Mesothelial cell of epicardium (in vitro differentiated cells): Measurements from ENCODE around the gene PCAT6. TPM values are rescaled to one million over a fixed set of nuclear protein-coding genes. Genes with fewer than 3 reads are reported as not detected.

ENCODE experiments used
- DNase-seq, 2 experiments: peaks; one replicate each; pipeline ENCODE4 v3.0.0; 2021; ENCODE audit warnings: low spot score in 2 of 2; ENCODE audit not compliant: unreplicated experiment in 2 of 2
- H3K27ac Mint-ChIP-seq: 2 replicates; pipeline ENCODE4 v1.8.0; 2021; ENCODE audit warnings: mixed read lengths
- H3K27me3 Mint-ChIP-seq: 2 replicates; pipeline ENCODE4 v1.8.0; 2021; ENCODE audit warnings: low read depth, mixed read lengths
- H3K36me3 Mint-ChIP-seq: 2 replicates; pipeline ENCODE4 v1.8.0; 2021; ENCODE audit warnings: mixed read lengths
- H3K4me1 Mint-ChIP-seq: 2 replicates; pipeline ENCODE4 v1.8.0; 2021; ENCODE audit warnings: mixed read lengths
- H3K4me3 Mint-ChIP-seq: 2 replicates; pipeline ENCODE4 v1.8.0; 2021; ENCODE audit warnings: mild to moderate bottlenecking, moderate library complexity, mixed read lengths
- H3K9me3 Mint-ChIP-seq: 2 replicates; pipeline ENCODE4 v1.8.0; 2021; ENCODE audit warnings: mixed read lengths
- CTCF ChIP-seq: fragments of 200-600 bp; sonication (generic); IDR thresholded peaks from one replicate; pipeline ENCODE4 v1.5.0; 2021; ENCODE audit warnings: antibody characterized with exemption; ENCODE audit not compliant: unreplicated experiment
- total RNA-seq: library from RNA; stranded (reverse); gene quantifications from 3 replicates; pipeline ENCODE4 v1.2.1, GENCODE V29; 2021

The PCAT6 gene
- total RNA-seq, 1 donor from 2014 or later: 9.9 TPM

DNA sequence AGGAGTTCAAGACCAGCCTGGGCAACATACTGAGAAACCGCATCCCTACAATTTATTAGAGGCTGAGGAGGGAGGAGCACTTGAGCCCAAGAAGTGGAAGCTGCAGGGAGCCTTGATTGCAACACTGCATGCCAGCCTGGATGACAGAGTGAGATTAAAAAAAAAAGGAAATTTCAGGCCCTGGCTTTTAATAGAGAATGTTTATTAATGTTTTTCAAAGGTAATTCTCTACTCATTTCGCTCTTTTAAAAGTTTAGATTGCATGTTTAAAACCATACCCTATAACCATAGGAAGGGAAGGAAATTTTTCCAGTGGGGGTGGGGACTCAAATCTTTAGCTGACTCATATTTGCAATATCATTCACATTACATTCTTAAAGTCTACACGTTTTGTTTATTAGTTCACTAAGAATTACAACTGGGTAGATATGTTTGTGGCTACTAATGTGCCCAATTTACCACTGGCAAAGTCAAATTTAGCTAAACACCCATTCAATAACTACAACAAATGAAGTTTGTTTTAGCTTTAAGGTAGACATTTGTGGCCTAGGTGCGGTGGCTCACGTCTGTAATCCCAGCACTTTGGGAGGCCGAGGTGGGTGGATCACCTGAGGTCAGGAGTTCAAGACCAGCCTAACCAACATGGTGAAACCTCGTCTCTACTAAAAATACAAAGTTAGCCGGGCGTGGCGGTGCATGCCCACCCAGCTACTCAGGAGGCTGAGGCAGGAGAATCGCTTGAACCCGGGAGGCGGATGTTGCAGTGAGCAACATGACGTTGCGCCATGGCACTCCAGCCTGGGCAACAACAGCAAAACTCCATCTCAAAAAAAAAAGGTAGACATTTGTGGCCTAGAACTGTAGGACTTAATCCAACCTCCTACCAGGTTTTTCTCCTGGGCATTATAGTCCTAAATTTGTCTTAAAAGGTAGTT, 7.5 kb upstream of the PCAT6 start:
- peaks cover 3% of the 10 kb centered on the region for H3K9me3 Mint-ChIP-seq
- DNase-seq: no peak
- peaks cover 44% of the 10 kb centered on the region for H3K4me1 Mint-ChIP-seq
- no peaks in the 10 kb centered on the region for H3K27me3 Mint-ChIP-seq
- no peak overlapping the region for H3K4me3 Mint-ChIP-seq
- no peak for TF ChIP-seq CTCF
- H3K27ac Mint-ChIP-seq: peak overlapping the region; percentile 43
- H3K36me3 Mint-ChIP-seq: peaks cover 8% of the 10 kb centered on the region

DNA sequence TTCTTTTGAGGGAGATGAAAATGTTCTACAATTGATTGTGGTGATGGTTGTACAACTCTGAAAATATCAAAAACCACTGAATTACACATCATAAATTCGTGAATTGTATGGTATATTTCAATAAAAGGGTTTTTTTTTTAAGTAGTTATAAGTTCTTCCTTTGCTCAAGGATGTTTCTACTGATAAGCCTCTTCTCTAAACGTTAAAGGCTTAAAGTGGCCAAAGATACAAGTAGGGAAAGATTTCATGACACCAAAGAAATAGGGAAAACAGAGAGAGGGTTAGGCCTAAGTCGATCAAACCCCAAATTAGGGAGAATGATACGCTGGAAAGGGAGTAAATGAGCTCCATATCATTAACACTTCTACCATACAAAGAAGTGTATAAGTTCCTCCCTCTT, 6.6 kb upstream of the PCAT6 start:
- H3K4me1 Mint-ChIP-seq: peaks cover 43% of the 10 kb centered on the region
- no peak for DNase-seq
- H3K27me3 Mint-ChIP-seq: no peaks in the 10 kb centered on the region
- TF ChIP-seq CTCF: no peak
- H3K36me3 Mint-ChIP-seq: peaks cover 8% of the 10 kb centered on the region
- H3K9me3 Mint-ChIP-seq: peaks cover 3% of the 10 kb centered on the region
- peak overlapping the region; percentile 66 for H3K27ac Mint-ChIP-seq
- H3K4me3 Mint-ChIP-seq: peak overlapping the region; percentile 17

DNA sequence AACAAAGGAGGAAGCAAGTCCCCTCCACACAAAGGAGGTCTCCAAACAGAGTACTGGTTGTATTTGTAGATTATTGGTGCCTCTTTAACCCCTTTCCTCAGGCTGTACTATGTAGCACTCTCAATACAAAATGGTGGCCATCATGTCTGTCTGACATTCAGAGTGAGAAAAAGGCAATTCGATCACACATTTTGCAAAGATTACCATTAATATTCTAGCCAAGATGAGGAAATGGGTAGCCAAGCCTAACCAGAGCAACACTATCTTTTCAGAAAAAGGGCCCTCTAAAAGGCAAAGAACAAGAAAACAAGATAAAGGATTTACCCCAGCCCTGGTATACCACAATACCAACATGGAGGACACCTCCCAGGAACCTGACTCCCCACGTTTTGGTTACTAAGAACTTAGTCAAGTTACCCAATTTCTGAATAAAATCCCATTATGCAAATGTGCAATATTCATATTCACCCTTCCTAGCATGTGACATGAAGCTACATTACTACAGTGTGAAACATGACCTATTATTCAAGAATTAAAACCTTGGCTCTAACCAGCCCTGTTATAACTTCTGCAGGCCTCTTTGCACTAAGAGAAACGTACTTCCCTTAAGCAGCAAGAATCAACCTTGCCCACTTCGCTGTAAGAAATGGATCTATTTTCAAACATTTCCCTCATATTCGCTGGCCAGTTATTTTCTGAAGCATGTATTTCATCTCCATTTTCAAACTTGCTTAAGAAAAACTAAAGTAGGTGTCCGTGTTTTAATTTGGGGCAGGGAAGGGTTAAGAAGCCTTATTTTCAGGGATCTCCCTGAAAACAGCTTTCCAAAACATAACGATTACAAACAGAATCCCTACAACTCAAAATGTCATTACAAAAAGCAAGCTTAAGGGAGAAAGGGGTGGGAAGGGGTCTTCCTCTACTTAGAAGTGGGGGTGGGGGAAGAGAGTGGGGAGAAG, 4.6 kb upstream of the PCAT6 start:
- H3K4me3 Mint-ChIP-seq: peak overlapping the region; percentile 88
- H3K4me1 Mint-ChIP-seq: peaks cover 51% of the 10 kb centered on the region
- TF ChIP-seq CTCF: no peak
- no peaks in the 10 kb centered on the region for H3K27me3 Mint-ChIP-seq
- H3K9me3 Mint-ChIP-seq: no peaks in the 10 kb centered on the region
- H3K36me3 Mint-ChIP-seq: no peaks in the 10 kb centered on the region
- peak overlapping the region; percentile 95 for H3K27ac Mint-ChIP-seq
- no peak for DNase-seq

- H3K9me3 Mint-ChIP-seq: no peaks in the 10 kb centered on the region
- peak overlapping the region; percentile 95 for H3K27ac Mint-ChIP-seq
- peak overlapping the region; percentile 88 for H3K4me3 Mint-ChIP-seq
- H3K27me3 Mint-ChIP-seq: no peaks in the 10 kb centered on the region
- peak; percentile 29 to 63 for DNase-seq
- no peak for TF ChIP-seq CTCF
- H3K36me3 Mint-ChIP-seq: no peaks in the 10 kb centered on the region
- H3K4me1 Mint-ChIP-seq: peaks cover 54% of the 10 kb centered on the region
Observed at GRCh38 chr1:202806845-202807450, 3.8 kb upstream of the PCAT6 start.

- Mint-ChIP-seq H3K27ac (peak overlapping the region; percentile 30), H3K36me3 (no peaks in the 10 kb centered on the region), H3K4me3 (peak overlapping the region; percentile 88), H3K27me3 (no peaks in the 10 kb centered on the region), H3K9me3 (no peaks in the 10 kb centered on the region), H3K4me1 (peaks cover 58% of the 10 kb centered on the region)
- DNase-seq: peak; percentile 26 to 53
- TF ChIP-seq CTCF: no peak
Observed at GRCh38 chr1:202807451-202807925, 3.3 kb upstream of the PCAT6 start.
